ENCODE measurements around the gene FAM200A. TPM values are rescaled to one million over a fixed set of nuclear protein-coding genes. Genes with fewer than 3 reads are reported as not detected.
"Not testable (repeated sequence)": the region's sequence is repeated elsewhere in the genome, so short reads cannot be mapped to it uniquely, and the experiment has no call there.

Gene FAM200A
- total RNA-seq, 4 donors from 2014 or later = 0.40 to 4.2 (median 4.1) TPM; not detected in 1

- no peak for TF ChIP-seq POLR2A (IDR thresholded peaks at IDR 0.05)
- no peak for TF ChIP-seq CTCF (IDR thresholded peaks at IDR 0.05)
- TF ChIP-seq POLR2AphosphoS5 (IDR thresholded peaks at IDR 0.05) = no peak
- TF ChIP-seq EP300 (IDR thresholded peaks at IDR 0.05; ENCODE audit: low read depth) = no peak
- H3K36me3 ChIP-seq = peaks cover 0 to 4% (median 0%) of the 10 kb centered on the region in 4 donors
- 2 to 6% methylated on average over 3 to 11 of the region's 11 CpGs for WGBS, 2 donors (ENCODE audit: low coverage in 1 of 2)
- DNase-seq = no peak
- in situ Hi-C loops (cut with MboI; ENCODE audit: low pct_ligation_motif_present in 1 of 4, low pct_unique_long_range_greater_than_20kb in 1 of 4, low sequenced_read_pairs in 3 of 4) = loop anchor here in 1 of 4 donors (10.0 kb wide), 1 partner anchor 50 kb away; the partner anchor contains the start of genes FAM200A and ZNF655
- intact Hi-C loops (cut with DNase I; ENCODE audit: low total_unique reads) = no loop called here
- no peaks in the 10 kb centered on the region for H3K27me3 ChIP-seq
- H3K27ac ChIP-seq = peak overlapping the region; percentile 89 to 98 (median 90)
- peaks cover 11 to 37% (median 29%) of the 10 kb centered on the region in 4 donors for H3K4me1 ChIP-seq
- H3K4me3 ChIP-seq = peak overlapping the region; percentile 59 to 88 (median 78)
- no peaks in the 10 kb centered on the region for H3K9me3 ChIP-seq
Observed at GRCh38 chr7:99505324-99505662, 46.6 kb downstream of the FAM200A start.

GRCh38 chr7:99504603-99505323, 47.2 kb downstream of the FAM200A start, which contains the start of gene ZKSCAN5:
ZKSCAN5 (plus strand) TSS chr7:99504662; CDS start chr7:99506045, 1,383 bp downstream.
- TF ChIP-seq CTCF (IDR thresholded peaks at IDR 0.05) = peak in 1 of 5 experiments; percentile 13
- peak; percentile 81 for TF ChIP-seq POLR2A (IDR thresholded peaks at IDR 0.05)
- TF ChIP-seq POLR2AphosphoS5 (IDR thresholded peaks at IDR 0.05) = peak; percentile 71 to 90 (median 88)
- no peak for TF ChIP-seq EP300 (IDR thresholded peaks at IDR 0.05; ENCODE audit: low read depth)
- H3K4me3 ChIP-seq = peak within 1 kb of the TSS; percentile 59 to 88 (median 78)
- H3K36me3 ChIP-seq = no peaks in the 10 kb centered on the region
- H3K9me3 ChIP-seq = no peaks in the 10 kb centered on the region
- H3K27ac ChIP-seq = peak within 1 kb of the TSS; percentile 89 to 98 (median 90)
- peaks cover 11 to 37% (median 29%) of the 10 kb centered on the region in 4 donors for H3K4me1 ChIP-seq
- peak; percentile 99 for DNase-seq
- intact Hi-C loops (cut with DNase I; ENCODE audit: low total_unique reads) = no loop called here
- in situ Hi-C loops (cut with MboI; ENCODE audit: low pct_ligation_motif_present in 1 of 4, low pct_unique_long_range_greater_than_20kb in 1 of 4, low sequenced_read_pairs in 3 of 4) = loop anchor here in 1 of 4 donors (10.0 kb wide), 1 partner anchor 50 kb away; the partner anchor contains the start of genes FAM200A and ZNF655
- WGBS, 2 donors (ENCODE audit: low coverage in 1 of 2) = 0% methylated on average over 2 to 53 of the region's 53 CpGs
- H3K27me3 ChIP-seq = no peaks in the 10 kb centered on the region

- Histone ChIP-seq H3K27me3 (no peaks in the 10 kb centered on the region), H3K4me3 (peak overlapping the region; percentile 59 to 88 (median 78)), H3K4me1 (peaks cover 11 to 37% (median 29%) of the 10 kb centered on the region in 4 donors), H3K36me3 (no peaks in the 10 kb centered on the region), H3K27ac (peak overlapping the region; percentile 89 to 98 (median 90)), H3K9me3 (no peaks in the 10 kb centered on the region)
- in situ Hi-C loops (cut with MboI; ENCODE audit: low pct_ligation_motif_present in 1 of 4, low pct_unique_long_range_greater_than_20kb in 1 of 4, low sequenced_read_pairs in 3 of 4) = loop anchor here in 1 of 4 donors (10.0 kb wide), 1 partner anchor 51 kb away; the partner anchor contains the start of genes FAM200A and ZNF655
- 9% methylated on average over 18 of the region's 19 CpGs; no CpG with 5 or more reads in 1 of the 2 donors for WGBS, 2 donors (ENCODE audit: low coverage in 1 of 2)
- no peak for DNase-seq
- no peak for TF ChIP-seq EP300 (IDR thresholded peaks at IDR 0.05; ENCODE audit: low read depth)
- peak; percentile 8 for TF ChIP-seq POLR2A (IDR thresholded peaks at IDR 0.05)
- intact Hi-C loops (cut with DNase I; ENCODE audit: low total_unique reads) = no loop called here
Observed at GRCh38 chr7:99504281-99504602, 47.7 kb downstream of the FAM200A start.

GRCh38 chr7:99501236-99501635, 50.7 kb downstream of the FAM200A start:
- H3K27me3 ChIP-seq; H3K36me3 ChIP-seq; H3K9me3 ChIP-seq; H3K4me3 ChIP-seq; intact Hi-C loops (cut with DNase I; ENCODE audit: low total_unique reads); DNase-seq: not testable (repeated sequence)
- in situ Hi-C loops (cut with MboI; ENCODE audit: low pct_ligation_motif_present in 1 of 4, low pct_unique_long_range_greater_than_20kb in 1 of 4, low sequenced_read_pairs in 3 of 4) = loop anchor here in 1 of 4 donors (10.0 kb wide), 1 partner anchor 54 kb away; the partner anchor contains the start of genes FAM200A and ZNF655
- WGBS, 2 donors (ENCODE audit: low coverage in 1 of 2) = 94 to 95% methylated on average over 8 to 12 of the region's 12 CpGs
- Histone ChIP-seq H3K27ac (peak overlapping the region in 3 of 4 donors; percentile 96 to 98 (median 97)), H3K4me1 (peaks cover 5 to 40% (median 35%) of the 10 kb centered on the region in 4 donors)

GRCh38 chr7:99500637-99501009, 51.3 kb downstream of the FAM200A start:
- in situ Hi-C loops (cut with MboI; ENCODE audit: low pct_ligation_motif_present in 1 of 4, low pct_unique_long_range_greater_than_20kb in 1 of 4, low sequenced_read_pairs in 3 of 4) = loop anchor here in 1 of 4 donors (10.0 kb wide), 1 partner anchor 54 kb away; the partner anchor contains the start of genes FAM200A and ZNF655
- TF ChIP-seq CTCF (IDR thresholded peaks at IDR 0.05) (no peak), EP300 (IDR thresholded peaks at IDR 0.05; ENCODE audit: low read depth) (no peak), POLR2AphosphoS5 (IDR thresholded peaks at IDR 0.05) (no peak), POLR2A (IDR thresholded peaks at IDR 0.05) (no peak)
- H3K4me3 ChIP-seq = peak overlapping the region; percentile 63 to 83 (median 65)
- no peaks in the 10 kb centered on the region for H3K27me3 ChIP-seq
- peaks cover 0 to 9% (median 1%) of the 10 kb centered on the region in 4 donors for H3K36me3 ChIP-seq
- peaks cover 3 to 33% (median 29%) of the 10 kb centered on the region in 4 donors for H3K4me1 ChIP-seq
- no peak for DNase-seq
- no peaks in the 10 kb centered on the region for H3K9me3 ChIP-seq
- WGBS, 2 donors (ENCODE audit: low coverage in 1 of 2) = 36 to 56% methylated on average over 7 to 16 of the region's 16 CpGs
- intact Hi-C loops (cut with DNase I; ENCODE audit: low total_unique reads) = no loop called here
- peak overlapping the region; percentile 93 to 98 (median 96) for H3K27ac ChIP-seq
